Erythroblast (primary cell): Measurements from ENCODE around the gene ADH1B.
"Not testable (repeated sequence)": the region's sequence is repeated elsewhere in the genome, so short reads cannot be mapped to it uniquely, and the experiment has no call there.

Experiments
- DNase-seq, 2 experiments: peaks; one replicate each; lab custom pipeline; 2025; lab: John Stamatoyannopoulos, UW
- GATA1 ChIP-seq: IDR thresholded peaks from 2 replicates; pipeline ENCODE4 v1.6.1; 2011; ENCODE audit warnings: low read depth, mild to moderate bottlenecking, control low read depth, low read length, moderate library complexity
- POLR2A ChIP-seq: IDR thresholded peaks from 2 replicates; pipeline ENCODE4 v1.6.1; 2011; ENCODE audit warnings: mild to moderate bottlenecking, low read length

The ADH1B gene

DNA sequence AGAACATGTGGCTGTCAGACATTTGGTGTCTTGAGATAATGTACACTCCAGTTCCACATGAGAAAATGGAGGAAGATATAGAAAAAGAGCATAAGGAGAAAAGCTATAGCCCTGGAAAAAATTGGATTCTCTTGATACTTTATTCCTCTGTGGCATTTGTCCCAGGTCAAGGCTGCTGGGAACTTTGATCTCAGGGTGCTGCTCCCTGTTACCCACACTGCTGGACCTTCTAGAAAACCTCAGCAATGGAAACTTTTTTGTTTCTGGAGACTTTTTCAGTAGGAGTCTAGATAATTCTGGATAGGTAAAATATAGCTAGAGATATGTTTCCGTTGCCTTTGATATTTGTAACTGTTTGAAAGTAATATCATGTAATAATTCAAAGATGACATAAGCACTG, 20.2 kb upstream of the ADH1B start:
- no peak for DNase-seq
- TF ChIP-seq GATA1 (no peak), POLR2A (no peak)

DNA sequence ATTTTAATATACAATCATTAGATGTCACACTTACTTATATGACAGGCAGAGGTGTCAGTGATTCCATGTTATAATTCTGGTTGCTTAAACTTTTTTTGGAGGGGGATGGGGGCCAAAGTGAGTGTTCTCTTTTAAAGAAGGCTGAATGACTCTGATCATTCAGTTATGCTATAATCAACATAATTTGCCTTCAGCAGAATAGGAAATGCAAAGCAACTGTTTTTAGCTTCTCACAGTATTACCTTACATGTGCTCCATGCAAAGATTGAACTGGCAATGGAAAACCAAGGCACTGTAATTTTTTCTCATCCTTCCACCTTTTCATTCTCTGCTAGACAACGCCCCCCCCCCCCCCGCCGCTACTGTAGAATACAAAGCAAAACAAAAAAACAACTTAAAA, 18.0 kb upstream of the ADH1B start:
- no peak for DNase-seq
- TF ChIP-seq POLR2A, result no peak
- no peak for TF ChIP-seq GATA1

DNA sequence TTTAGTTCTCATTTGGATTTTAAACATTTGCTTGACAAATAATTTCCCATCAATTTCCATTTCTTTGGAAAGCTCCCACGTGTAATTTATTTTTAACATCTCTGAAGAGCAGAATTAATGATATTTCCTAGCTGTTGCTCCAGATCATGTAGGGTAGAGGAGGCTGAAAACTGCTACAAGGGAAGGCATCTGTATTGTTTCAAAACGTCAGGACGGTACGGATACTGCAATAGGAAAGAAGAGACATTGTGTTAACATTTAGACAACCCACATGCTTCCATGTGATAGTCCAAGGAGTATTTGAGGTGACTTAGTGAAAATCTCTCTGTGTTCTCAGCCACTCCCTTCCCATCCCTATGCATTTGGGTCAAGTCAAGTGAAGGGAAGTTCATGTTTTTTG, 15.4 kb upstream of the ADH1B start:
- DNase-seq, result no peak
- TF ChIP-seq GATA1, result no peak
- TF ChIP-seq POLR2A, result no peak

DNA sequence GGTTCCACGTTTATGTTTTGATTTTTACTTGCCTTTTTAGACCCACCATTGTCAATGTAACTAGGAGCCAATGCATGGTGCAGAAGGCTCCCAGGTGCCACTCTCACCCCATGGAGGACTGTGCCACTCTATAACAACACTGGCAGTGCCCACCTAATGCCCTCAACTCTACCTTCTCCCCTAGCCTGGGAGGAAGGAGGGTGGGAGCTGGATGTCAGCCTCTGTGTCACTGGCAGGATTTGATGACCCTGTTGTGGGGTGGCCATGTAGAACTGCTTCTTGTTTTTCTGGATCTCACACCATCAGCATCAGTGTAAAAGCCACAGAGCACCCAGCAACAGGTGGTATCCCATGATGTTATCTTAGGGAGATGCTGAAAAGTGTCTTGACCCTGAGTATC, 13.7 kb upstream of the ADH1B start:
- DNase-seq, result no peak
- TF ChIP-seq GATA1 (no peak), POLR2A (no peak)

- no peak for TF ChIP-seq POLR2A
- TF ChIP-seq GATA1, result no peak
- DNase-seq, result no peak
Observed at GRCh38 chr4:99330648-99331047, 9.4 kb upstream of the ADH1B start.

- DNase-seq, result no peak
- TF ChIP-seq GATA1, result no peak
- TF ChIP-seq POLR2A, result no peak
Observed at GRCh38 chr4:99329876-99330275, 8.7 kb upstream of the ADH1B start.

GRCh38 chr4:99324979-99325378, 3.8 kb upstream of the ADH1B start:
- no peak for DNase-seq

DNA sequence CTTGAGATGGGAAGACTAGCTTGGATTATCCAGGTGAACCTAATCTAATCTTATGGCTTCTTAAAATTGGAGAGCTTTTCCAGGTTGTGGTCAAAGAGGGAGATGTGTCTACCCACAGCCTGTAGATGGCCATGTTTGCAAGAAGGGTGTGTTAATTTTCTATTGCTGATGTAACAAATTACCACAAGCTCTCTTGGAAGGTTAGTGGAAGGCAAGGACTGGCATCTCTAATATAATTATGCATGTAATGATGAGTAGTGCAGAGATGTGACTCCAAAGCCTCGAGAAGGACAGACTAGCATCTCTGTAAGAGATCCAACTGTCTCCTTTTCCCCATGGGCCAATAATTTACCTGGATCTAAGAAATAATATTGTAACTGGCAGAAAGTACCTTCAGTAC, 3.2 kb upstream of the ADH1B start:
- no peak for DNase-seq
- TF ChIP-seq POLR2A (no peak), GATA1 (no peak)

More at GRCh38 chr4:99324979-99325378, 3.8 kb upstream of the ADH1B start:
- TF ChIP-seq POLR2A (no peak), GATA1 (no peak)

- TF ChIP-seq GATA1, result no peak
- no peak for TF ChIP-seq POLR2A
- no peak for DNase-seq
Observed at GRCh38 chr4:99323756-99324155, 2.6 kb upstream of the ADH1B start.

DNA sequence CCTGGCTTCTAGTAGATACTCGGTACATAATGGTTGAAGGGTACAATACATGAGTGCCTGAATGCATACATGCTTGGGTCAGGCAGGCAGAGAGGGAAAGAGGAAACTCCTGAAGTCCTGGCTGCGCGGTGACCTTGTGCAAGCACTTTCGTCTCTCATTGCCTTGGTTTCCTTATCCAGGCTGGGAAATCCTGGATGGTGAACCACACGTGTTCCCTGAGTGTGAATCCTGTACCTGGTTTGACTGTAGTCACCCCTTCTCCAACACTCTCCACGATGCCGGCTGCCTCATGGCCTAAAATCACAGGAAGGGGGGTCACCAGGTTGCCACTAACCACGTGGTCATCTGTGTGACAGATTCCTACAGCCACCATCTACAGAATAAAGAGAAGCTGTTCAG, 3.4 kb downstream of the ADH1B start:
- DNase-seq, result not testable (repeated sequence)

DNA sequence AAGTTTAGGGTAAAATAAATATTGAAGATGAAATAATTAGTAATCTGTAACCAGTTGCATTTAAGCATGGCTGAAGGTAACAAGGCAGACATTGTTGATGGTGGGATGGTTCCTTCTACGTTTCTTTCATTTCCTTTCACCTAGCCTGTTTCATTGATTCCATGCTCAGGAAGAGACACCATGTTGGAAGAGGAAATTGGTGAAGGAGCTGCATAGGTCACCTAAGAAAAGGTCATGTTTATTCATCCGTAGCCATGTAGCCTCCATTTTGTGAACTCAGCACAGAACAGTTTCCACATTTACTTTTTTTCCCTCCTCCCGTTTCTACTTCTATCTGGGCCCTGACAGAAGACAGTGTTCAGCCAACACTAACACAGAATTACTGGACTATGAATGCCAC, 3.8 kb downstream of the ADH1B start:
- DNase-seq, result no peak
- TF ChIP-seq GATA1 (no peak), POLR2A (no peak)

GRCh38 chr4:99315839-99316238, 5.4 kb downstream of the ADH1B start:
- no peak for TF ChIP-seq GATA1
- TF ChIP-seq POLR2A, result no peak
- no peak for DNase-seq

DNA sequence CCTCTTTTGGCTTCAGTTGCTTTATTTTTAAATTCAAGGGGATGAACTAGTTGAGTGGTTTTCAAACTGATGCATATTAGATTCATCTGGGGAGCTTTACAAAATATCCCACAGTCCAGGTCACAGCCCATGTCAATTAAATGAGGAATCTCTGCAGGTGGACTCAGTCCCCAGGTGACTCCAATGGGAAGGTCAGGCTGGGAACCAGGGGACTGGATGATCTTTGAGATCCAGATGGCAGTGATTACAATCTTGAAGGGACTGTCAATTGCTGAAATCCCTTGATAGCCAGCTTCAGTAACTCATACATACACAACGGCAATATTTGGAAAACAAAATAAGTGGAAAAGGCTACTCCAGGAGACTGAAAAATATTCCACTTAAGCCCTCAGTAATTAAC, 7.0 kb downstream of the ADH1B start:
- TF ChIP-seq GATA1 (no peak), POLR2A (no peak)
- no peak for DNase-seq

DNA sequence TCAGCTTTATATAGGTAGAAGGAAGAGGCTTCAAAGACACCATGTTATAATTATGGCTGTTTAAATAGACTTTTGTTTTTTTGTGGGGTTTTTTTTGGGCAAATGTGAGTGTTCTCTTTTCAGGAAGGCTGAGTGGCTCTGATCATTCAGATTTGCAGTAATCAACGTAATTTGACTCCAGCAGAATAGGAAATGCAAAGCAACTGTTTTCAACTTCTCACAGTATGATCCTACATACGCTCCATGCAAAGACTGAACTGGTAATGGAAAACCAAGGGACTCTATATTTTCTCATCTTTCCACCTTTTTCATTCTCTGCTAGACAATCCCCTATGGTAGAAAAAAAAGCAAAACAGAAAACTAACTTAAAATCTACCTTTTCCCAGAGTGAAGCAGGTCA, 10.8 kb downstream of the ADH1B start:
- no peak for DNase-seq
- TF ChIP-seq GATA1, result no peak
- no peak for TF ChIP-seq POLR2A

GRCh38 chr4:99305638-99306400, 15.4 kb downstream of the ADH1B start:
- TF ChIP-seq GATA1 (no peak), POLR2A (no peak)
- DNase-seq, result no peak
